H1 (cell line): ENCODE results near the gene PCNP. TPM values are rescaled to one million over a fixed set of nuclear protein-coding genes. Genes with fewer than 3 reads are reported as not detected.

Experiments
- CTCF ChIA-PET: fragments of 300-600 bp; sonication (Branson Sonifier 250); formaldehyde crosslinking; loops from one replicate; lab custom pipeline; 2021; ENCODE audit not compliant: partially characterized antibody; lab: Charles Lee
- POLR2A ChIA-PET: fragments of 300-600 bp; sonication (Branson Sonifier 250); formaldehyde crosslinking; loops from one replicate; lab custom pipeline; 2021; ENCODE audit warnings: inconsistent platforms; ENCODE audit not compliant: partially characterized antibody; lab: Charles Lee
- DNase-seq, 2 experiments: peaks; one replicate each; pipeline versions ENCODE4 v3.0.0 to v3.0.0-alpha.2; 2010 to 2022; ENCODE audit warnings: low spot score in 2 of 2, low read depth in 1 of 2, mixed read lengths in 1 of 2
- FAIRE-seq: peaks from 2 replicates; lab custom pipeline; 2011; peaks lifted over from hg19 to GRCh38; lab: Jason Lieb, UNC
- H2AFZ ChIP-seq: 2 replicates; pipeline ENCODE4 v1.8.1; 2012; ENCODE audit warnings: low read length, inconsistent platforms
- H2AK5ac ChIP-seq: 2 replicates; pipeline ENCODE4 v1.6.1; 2013; ENCODE audit warnings: low read depth, low read length
- H2BK120ac ChIP-seq: replicated peaks from 2 replicates; pipeline ENCODE3; 2013; ENCODE audit warnings: low read depth, low read length, inconsistent platforms
- H2BK12ac ChIP-seq: 2 replicates; pipeline ENCODE4 v1.6.1; 2013; ENCODE audit warnings: low read depth, low read length
- H2BK15ac ChIP-seq: 2 replicates; pipeline ENCODE4 v1.6.1; 2013; ENCODE audit warnings: low read length
- H2BK20ac ChIP-seq: 2 replicates; pipeline ENCODE4 v1.6.1; 2013; ENCODE audit warnings: low read length
- H2BK5ac ChIP-seq: 2 replicates; pipeline ENCODE4 v1.6.1; 2013; ENCODE audit warnings: low read depth, low read length
- H3K14ac ChIP-seq: 2 replicates; pipeline ENCODE4 v1.6.1; 2013; ENCODE audit warnings: inconsistent platforms; ENCODE audit not compliant: insufficient read length
- H3K18ac ChIP-seq: 2 replicates; pipeline ENCODE4 v1.6.1; 2013; ENCODE audit warnings: low read length; ENCODE audit errors: extremely low read depth
- H3K23ac ChIP-seq: 2 replicates; pipeline ENCODE4 v1.6.1; 2013; ENCODE audit warnings: inconsistent platforms; ENCODE audit not compliant: insufficient read length
- H3K23me2 ChIP-seq: 2 replicates; pipeline ENCODE4 v1.6.1; 2013; ENCODE audit warnings: low read depth, low read length
- H3K27ac ChIP-seq: 2 replicates; pipeline ENCODE4 v1.6.1; 2011; ENCODE audit warnings: low read depth, low read length, inconsistent platforms
- H3K27me3 ChIP-seq, 4 experiments: replicated peaks in 1 of 4; 1 replicate in 1 of 4; 2 replicates in 3 of 4; pipeline versions ENCODE4 v1.6.1 to v1.8.1; 2011 to 2013; ENCODE audit warnings: low read length in 3 of 4, mild to moderate bottlenecking in 3 of 4, inconsistent platforms in 2 of 4, mixed read lengths in 2 of 4, moderate library complexity in 1 of 4; ENCODE audit not compliant: control insufficient read depth in 3 of 4, insufficient read depth in 3 of 4; ENCODE audit errors: extremely low read depth in 1 of 4
- H3K36me3 ChIP-seq, 4 experiments: 2 replicates each; pipeline versions ENCODE4 v1.6.1 to v1.8.1; 2011 to 2013; ENCODE audit warnings: mild to moderate bottlenecking in 4 of 4, low read length in 3 of 4, moderate library complexity in 2 of 4, control low read depth in 1 of 4, inconsistent platforms in 1 of 4; ENCODE audit not compliant: insufficient read depth in 4 of 4, control insufficient read depth in 2 of 4
- H3K4ac ChIP-seq: replicated peaks from 2 replicates; pipeline ENCODE3; 2013; ENCODE audit warnings: low read length, low read depth, mixed read lengths, inconsistent platforms; ENCODE audit not compliant: insufficient read length
- H3K4me1 ChIP-seq, 4 experiments: replicated peaks in 1 of 4; 1 replicate in 1 of 4; 2 replicates in 3 of 4; pipeline versions ENCODE4 v1.6.1 to v1.8.1; 2011 to 2013; ENCODE audit warnings: low read length in 3 of 4, inconsistent platforms in 2 of 4, mixed read lengths in 1 of 4; ENCODE audit not compliant: insufficient read depth in 4 of 4, control insufficient read depth in 3 of 4
- H3K4me2 ChIP-seq, 2 experiments: 2 replicates each; pipeline versions ENCODE4 v1.6.1 to v1.8.1; 2011 to 2013; ENCODE audit warnings: low read depth in 2 of 2, low read length in 2 of 2, control low read depth in 1 of 2, inconsistent platforms in 1 of 2, mild to moderate bottlenecking in 1 of 2; ENCODE audit not compliant: insufficient read depth in 1 of 2
- H3K4me3 ChIP-seq, 4 experiments: fragments of 200-600, 300-600 bp in 1 of 4; sonication (generic), shearing (Covaris generic), sonication (Bioruptor Twin) in 1 of 4; 2 replicates each; pipeline versions ENCODE4 v1.5.1 to v1.8.1; 2011 to 2016; ENCODE audit warnings: low read length in 4 of 4, low read depth in 3 of 4, control low read depth in 2 of 4, inconsistent platforms in 2 of 4, mild to moderate bottlenecking in 2 of 4, mixed read lengths in 1 of 4, moderate library complexity in 1 of 4; ENCODE audit not compliant: insufficient read depth in 2 of 4; ENCODE audit errors: extremely low read depth in 1 of 4
- H3K56ac ChIP-seq: replicated peaks from 2 replicates; pipeline ENCODE3; 2013; ENCODE audit warnings: low read depth, mild to moderate bottlenecking, mixed read lengths, low read length, inconsistent platforms; ENCODE audit not compliant: insufficient read length
- H3K79me1 ChIP-seq: 2 replicates; pipeline ENCODE4 v1.6.1; 2013; ENCODE audit warnings: low read depth, low read length, control low read depth
- H3K79me2 ChIP-seq, 2 experiments: 2 replicates each; pipeline versions ENCODE4 v1.6.1 to v1.8.1; 2012 to 2013; ENCODE audit warnings: low read length in 2 of 2, mild to moderate bottlenecking in 2 of 2, inconsistent platforms in 1 of 2; ENCODE audit not compliant: insufficient read depth in 2 of 2, control insufficient read depth in 1 of 2
- H3K9ac ChIP-seq, 4 experiments: replicated peaks in 1 of 4; 1 replicate in 1 of 4; 2 replicates in 3 of 4; pipeline versions ENCODE4 v1.6.1 to v1.8.1; 2011 to 2013; ENCODE audit warnings: low read depth in 3 of 4, low read length in 3 of 4, control low read depth in 2 of 4, mild to moderate bottlenecking in 2 of 4, moderate library complexity in 2 of 4, inconsistent platforms in 1 of 4; ENCODE audit errors: extremely low read depth in 1 of 4
- H3K9me3 ChIP-seq, 2 experiments: 2 replicates each; pipeline versions ENCODE4 v1.6.1 to v1.8.1; 2012 to 2013; ENCODE audit warnings: mild to moderate bottlenecking in 2 of 2, moderate library complexity in 2 of 2, control low read depth in 1 of 2, inconsistent platforms in 1 of 2, low read depth in 1 of 2, low read length in 1 of 2, mixed read lengths in 1 of 2; ENCODE audit not compliant: insufficient read depth in 2 of 2
- H4K20me1 ChIP-seq, 2 experiments: replicated peaks in 1 of 2; 2 replicates each; pipeline versions ENCODE3 to v1.8.1; 2011 to 2013; ENCODE audit warnings: inconsistent platforms in 2 of 2, low read length in 2 of 2, mild to moderate bottlenecking in 1 of 2; ENCODE audit not compliant: insufficient read depth in 2 of 2, control insufficient read depth in 1 of 2
- H4K5ac ChIP-seq: 2 replicates; pipeline ENCODE4 v1.6.1; 2013; ENCODE audit warnings: low read length, low read depth, mixed read lengths, inconsistent platforms; ENCODE audit not compliant: insufficient read length
- H4K8ac ChIP-seq: 2 replicates; pipeline ENCODE4 v1.8.0; 2013; ENCODE audit warnings: mild to moderate bottlenecking, moderate library complexity, low read length, inconsistent platforms; ENCODE audit not compliant: insufficient read depth; ENCODE audit errors: extremely low read depth
- H4K91ac ChIP-seq: replicated peaks from 2 replicates; pipeline ENCODE3; 2013; ENCODE audit warnings: low read length, mixed read lengths, inconsistent platforms; ENCODE audit not compliant: insufficient read length
- CBX8 ChIP-seq: fragments of 300-800, 300-1000 bp; sonication (generic); IDR thresholded peaks from 2 replicates; pipeline ENCODE4 v1.7.1; 2016; ENCODE audit warnings: low read depth, low read length, borderline replicate concordance
- CHD2 ChIP-seq: IDR thresholded peaks from 2 replicates; pipeline ENCODE4 v1.6.1; 2012; ENCODE audit warnings: low read length, improper control_type of control experiment
- RAD21 ChIP-seq, 2 experiments: IDR thresholded peaks in 1 of 2; conservative IDR thresholded peaks in 1 of 2; 2 replicates each; pipeline ENCODE4 v1.6.1; 2011; ENCODE audit warnings: low read depth in 2 of 2, low read length in 2 of 2, improper control_type of control experiment in 1 of 2, inconsistent platforms in 1 of 2, mild to moderate bottlenecking in 1 of 2, moderate library complexity in 1 of 2
- WGBS, 2 experiments: shearing (Covaris generic) in 1 of 2; methylation state at CpG; one replicate each; pipeline versions ENCODE4 v1.1.6 to v1.1.7; 2013 to 2015; ENCODE audit warnings: low lambda C conversion rate in 2 of 2, mixed read lengths in 2 of 2, inconsistent platforms in 1 of 2, low coverage in 1 of 2, missing lambda C conversion rate in 1 of 2; ENCODE audit not compliant: insufficient replicate concordance in 2 of 2, insufficient coverage in 1 of 2, insufficient read length in 1 of 2; ENCODE audit errors: extremely low coverage in 1 of 2, missing lambda C conversion rate in 1 of 2; 5-methylcytosine and 5-hydroxymethylcytosine counted together
- polyA plus RNA-seq, 7 experiments: library from polyadenylated mRNA; depleted of rRNA in 3 of 7; stranded (reverse) in 5 of 7; unstranded in 2 of 7; fragments of >200 nt in 5 of 7; fragments of 200-250 nt in 2 of 7; gene quantifications; 1 replicate in 5 of 7; 2 replicates in 1 of 7; 4 replicates in 1 of 7; pipeline versions ENCODE4 v1.2.1 to v1.2.3, GENCODE V29; 2011 to 2013; ENCODE audit warnings: missing spikeins in 2 of 7, mixed read lengths in 2 of 7
- total RNA-seq: library from RNA; stranded (reverse); fragmentation: NEBNext Ultra II Directional; extraction: Animal tissue kit (Norgen Biotek cat#: 25700); gene quantifications from 2 replicates; pipeline ENCODE4 v1.2.1, GENCODE V29; 2021

PCNP gene
- total and polyA plus RNA-seq, 2 of the 8 experiments (the other 6 are each of a cell fraction or from before 2014, with no cell fraction given): 29.1 to 192 TPM

DNA sequence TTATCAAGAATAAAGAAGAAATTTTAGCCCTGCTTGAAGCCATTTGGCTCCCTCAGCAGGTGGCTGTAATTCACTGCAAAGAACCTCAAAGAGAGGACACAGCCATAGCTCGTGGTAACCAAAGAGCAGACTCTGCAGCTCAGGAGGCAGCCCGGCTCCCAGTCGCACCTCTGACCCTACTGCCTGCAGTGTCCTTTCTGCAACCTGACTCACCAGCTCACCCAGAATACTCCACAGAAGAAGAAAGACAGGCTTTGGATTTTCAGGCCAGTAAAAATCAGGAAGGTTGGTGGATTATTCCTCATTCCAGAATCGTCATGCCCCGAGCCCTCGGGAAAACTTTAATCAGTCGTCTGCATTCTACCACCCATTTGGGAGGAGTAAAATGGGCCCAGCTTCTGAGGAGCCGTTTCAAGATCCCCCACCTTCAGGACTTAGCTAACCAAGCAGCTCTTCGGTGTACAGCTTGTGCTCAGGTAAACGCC, 64.3 kb downstream of the PCNP start:
- Histone ChIP-seq H4K91ac (no peak overlapping the region), H4K20me1 (no peaks in the 10 kb centered on the region), H3K9ac (no peak overlapping the region), H3K27ac (no peak overlapping the region), H3K18ac (no peak overlapping the region), H2AK5ac (no peak overlapping the region), H3K4ac (no peak overlapping the region), H3K79me1 (no peaks in the 10 kb centered on the region), H3K4me1 (peaks cover 0 to 8% (median 4%) of the 10 kb centered on the region in 4 experiments), H3K4me2 (no peak overlapping the region), H4K8ac (no peak overlapping the region), H2BK5ac (0 out of 2 replicates have a peak overlapping the region, but pooled peaks have one; percentile 35), H2BK15ac (no peak overlapping the region), H3K23ac (no peak overlapping the region), H3K9me3 (no peaks in the 10 kb centered on the region), H2BK20ac (no peak overlapping the region), H3K23me2 (no peaks in the 10 kb centered on the region; the same call in 1 of the 2 replicates), H4K5ac (no peak overlapping the region), H3K27me3 (no peaks in the 10 kb centered on the region), H3K36me3 (no peaks in the 10 kb centered on the region), H3K79me2 (no peaks in the 10 kb centered on the region), H3K4me3 (no peak overlapping the region), H3K56ac (no peak overlapping the region), H2BK120ac (no peak overlapping the region), H2AFZ (peak overlapping the region; percentile 55; the same call in 1 of the 2 replicates), H2BK12ac (no peak overlapping the region), H3K14ac (no peak overlapping the region)
- FAIRE-seq (no peak), DNase-seq (peak in 1 of 2 experiments; percentile 47)
- ChIA-PET POLR2A (interaction anchor here (0.9 to 1.5 kb wide), 5 partner anchors 38 to 77 kb away, joined by 3 to 8 read pairs (median 3); partner anchors contain the start of genes PCNP and TRMT10C), CTCF (interaction anchor here (0.7 to 4.3 kb wide), 20 partner anchors 8 to 862 kb away, joined by 3 to 28 read pairs (median 5); partner anchors contain the start of gene PCNP)
- 86% methylated on average over 10 of the region's 10 CpGs; no CpG with 5 or more reads in 1 of the 2 experiments for WGBS, 2 experiments
- TF ChIP-seq CBX8 (no peak), RAD21 (IDR thresholded peaks at IDR 0.05 in 1 of 2, conservative IDR thresholded peaks at IDR 0.05 in 1 of 2; ENCODE audit: low read depth in 2 of 2, low read length in 2 of 2) (peak; percentile 43 to 51), CHD2 (no peak)
